Activated CD8-positive, alpha-beta memory T cell treated with anti-CD3 and anti-CD28 coated beads for 24 hours (primary cell): ENCODE results near the gene SLC7A11.
"Not testable (repeated sequence)": the region's sequence is repeated elsewhere in the genome, so short reads cannot be mapped to it uniquely, and the experiment has no call there.

Source experiments
- DNase-seq: peaks from one replicate; pipeline ENCODE4 v3.0.0-alpha.2; 2020

SLC7A11 gene

DNA sequence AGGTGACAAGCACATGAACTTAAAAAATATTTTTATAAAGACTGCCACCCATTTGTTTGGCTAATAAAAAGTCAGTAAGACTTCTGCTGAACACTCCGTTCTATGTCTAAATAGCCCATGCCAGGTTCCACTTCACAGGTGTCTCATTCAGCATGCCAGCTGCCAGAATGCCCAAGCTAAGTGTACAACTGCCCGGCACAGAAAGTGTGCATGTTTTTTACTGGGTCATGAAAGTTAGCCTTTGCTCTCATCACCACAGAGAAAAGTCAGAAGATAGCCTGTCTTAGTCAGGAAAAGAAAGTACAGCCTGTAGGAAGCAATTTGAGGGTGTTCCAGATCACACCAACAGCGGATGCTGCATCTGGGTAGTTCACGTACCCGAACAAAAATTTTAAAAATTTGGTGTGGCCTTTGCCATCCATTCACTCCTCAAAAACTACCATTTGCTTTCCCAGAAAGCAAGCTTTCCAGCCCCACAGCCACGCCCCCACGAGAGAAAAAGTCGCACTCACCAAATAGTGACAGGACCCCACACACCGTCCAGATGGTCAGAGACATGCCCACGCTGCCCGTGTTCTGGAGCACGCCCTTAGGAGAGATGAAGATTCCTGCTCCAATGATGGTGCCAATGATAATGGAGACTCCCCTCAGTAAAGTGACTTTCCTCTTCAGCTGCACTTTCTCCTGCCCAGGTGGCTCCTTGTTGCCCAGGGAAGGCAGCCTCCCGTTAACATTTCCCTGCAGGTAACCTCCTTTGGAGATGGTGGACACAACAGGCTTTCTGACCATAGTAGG, 671 bp downstream of the SLC7A11 start:
- peak; percentile 57 for DNase-seq

DNA sequence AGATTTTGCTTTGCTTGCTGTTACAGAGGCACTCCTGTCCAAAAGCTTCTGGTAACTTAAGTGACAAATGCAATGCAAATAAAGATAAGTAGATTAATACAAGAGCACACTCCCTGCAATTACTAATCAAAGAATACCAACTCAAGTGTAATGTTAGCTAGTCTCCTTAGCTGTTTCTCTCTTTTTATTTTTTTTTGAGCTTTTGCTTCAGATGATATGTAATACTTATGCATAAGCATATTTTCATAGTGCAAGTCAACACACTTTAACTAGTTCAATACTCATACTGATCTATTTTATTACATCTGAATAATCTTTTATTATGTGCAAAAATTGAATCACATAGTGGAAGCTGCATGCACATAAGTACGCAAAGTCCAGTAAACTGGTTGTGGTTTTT, 2.7 kb downstream of the SLC7A11 start:
- DNase-seq, result no peak

DNA sequence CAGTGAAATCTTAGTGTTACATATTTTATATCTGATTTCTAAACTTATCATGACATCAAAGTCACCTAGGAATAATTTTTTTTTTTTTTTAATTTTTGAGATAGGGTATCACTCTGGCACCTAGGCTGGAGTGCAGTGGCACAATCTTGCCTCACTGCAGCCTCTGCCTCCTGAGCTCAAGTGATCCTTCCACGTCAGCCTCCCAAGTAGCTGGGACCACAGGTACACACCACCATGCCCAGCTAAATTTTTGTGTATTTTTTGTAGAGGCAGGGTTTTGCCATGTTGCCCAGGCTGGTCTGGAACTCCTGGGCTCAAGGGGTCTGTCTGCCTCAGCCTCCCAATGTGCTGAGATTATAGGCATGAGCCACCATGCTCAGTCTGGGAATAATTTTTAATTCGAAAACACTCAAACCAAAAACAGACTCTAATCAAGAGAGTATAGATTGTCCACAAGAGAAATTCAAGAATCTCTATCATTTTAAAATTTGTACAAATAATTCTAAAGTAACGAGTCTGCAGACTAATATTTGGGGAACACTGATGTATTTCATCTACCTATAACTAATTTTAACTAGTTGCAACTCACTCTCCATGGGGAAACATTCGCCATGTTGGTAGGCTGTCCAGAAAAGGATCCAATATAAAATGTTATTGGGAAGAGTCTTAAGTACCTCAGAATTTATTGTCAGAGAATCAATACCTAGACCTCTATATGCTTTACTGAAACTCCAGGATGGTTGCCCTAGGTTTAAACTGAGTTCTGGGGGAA, 3.4 kb downstream of the SLC7A11 start:
- DNase-seq, result no peak

DNA sequence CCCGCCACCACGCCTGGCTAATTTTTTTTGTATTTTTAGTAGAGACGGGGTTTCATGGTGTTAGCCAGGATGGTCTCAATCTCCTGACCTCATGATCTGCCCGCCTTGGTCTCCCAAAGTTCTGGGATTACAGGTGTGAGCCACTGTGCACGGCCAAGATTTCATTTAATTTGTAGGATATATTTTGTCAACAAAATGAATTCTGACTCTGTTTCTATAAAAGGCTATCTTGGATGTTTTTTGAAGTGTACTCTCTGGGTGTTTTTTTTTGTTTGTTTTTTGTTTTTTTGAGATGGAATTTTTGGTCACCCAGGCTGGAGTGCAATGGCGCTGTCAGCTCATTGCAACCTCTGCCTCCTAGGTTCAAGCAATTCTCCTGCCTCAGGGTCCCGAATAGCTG, 5.0 kb downstream of the SLC7A11 start:
- not testable (repeated sequence) for DNase-seq

DNA sequence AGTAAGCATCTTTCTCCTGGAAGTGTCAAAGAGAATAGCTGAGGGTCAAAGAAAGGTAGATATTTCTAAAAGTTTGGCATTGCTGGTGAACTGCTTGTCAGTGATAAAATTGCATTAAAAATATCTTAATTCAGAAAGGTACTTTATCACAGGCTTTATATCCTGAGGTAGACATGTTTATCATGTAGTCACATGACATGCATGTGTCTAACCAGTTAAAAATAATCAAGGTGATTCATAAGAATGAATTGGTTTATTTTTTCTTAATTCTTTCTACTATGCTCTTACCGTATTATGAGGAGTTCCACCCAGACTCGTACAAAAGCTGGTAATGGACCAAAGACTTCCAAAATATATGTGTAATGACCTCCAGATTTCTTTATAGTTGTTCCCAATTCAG, 6.1 kb downstream of the SLC7A11 start:
- DNase-seq, result no peak

DNA sequence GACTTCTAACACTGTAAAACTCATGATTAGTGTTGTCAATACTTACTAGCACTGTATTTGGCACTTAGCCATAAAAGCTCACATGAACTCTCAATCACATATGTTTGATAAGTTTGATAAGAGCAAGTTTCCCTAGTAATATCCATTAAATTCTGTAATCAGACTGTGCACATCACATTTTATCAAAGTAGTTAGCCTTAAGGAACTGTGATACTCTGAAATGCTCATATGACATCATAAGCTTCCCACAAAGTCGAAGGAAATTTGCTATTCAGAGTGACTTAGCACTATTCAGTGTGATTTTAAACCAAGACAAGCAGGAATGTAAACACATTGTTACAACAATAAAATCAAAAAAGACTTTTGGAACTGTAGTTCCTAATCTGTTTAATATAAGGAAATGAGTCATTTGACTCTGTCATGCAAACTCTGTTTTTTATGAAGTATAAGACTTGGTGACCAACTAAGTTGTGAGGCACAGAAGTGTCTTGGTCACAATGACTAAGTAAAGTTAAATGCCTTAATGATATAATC, 6.7 kb downstream of the SLC7A11 start:
- no peak for DNase-seq

DNA sequence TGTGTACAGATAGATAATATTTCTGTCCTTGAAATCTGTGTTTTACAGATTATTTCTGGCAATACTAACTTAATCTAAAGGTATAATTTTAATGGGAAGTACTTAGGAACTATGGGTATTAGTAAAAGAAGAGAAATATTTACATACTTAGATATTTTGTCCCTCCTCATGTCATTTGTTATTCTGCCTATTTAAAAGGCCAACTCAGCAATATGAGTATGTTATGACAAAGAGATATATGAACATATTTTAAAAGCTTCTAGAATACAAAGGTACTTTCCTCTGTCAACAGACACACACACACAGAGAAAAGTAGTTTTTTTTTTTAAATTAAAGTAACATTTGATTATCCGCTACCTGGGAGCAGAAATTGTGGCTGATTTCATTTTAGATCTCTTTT, 7.9 kb downstream of the SLC7A11 start:
- no peak for DNase-seq

DNA sequence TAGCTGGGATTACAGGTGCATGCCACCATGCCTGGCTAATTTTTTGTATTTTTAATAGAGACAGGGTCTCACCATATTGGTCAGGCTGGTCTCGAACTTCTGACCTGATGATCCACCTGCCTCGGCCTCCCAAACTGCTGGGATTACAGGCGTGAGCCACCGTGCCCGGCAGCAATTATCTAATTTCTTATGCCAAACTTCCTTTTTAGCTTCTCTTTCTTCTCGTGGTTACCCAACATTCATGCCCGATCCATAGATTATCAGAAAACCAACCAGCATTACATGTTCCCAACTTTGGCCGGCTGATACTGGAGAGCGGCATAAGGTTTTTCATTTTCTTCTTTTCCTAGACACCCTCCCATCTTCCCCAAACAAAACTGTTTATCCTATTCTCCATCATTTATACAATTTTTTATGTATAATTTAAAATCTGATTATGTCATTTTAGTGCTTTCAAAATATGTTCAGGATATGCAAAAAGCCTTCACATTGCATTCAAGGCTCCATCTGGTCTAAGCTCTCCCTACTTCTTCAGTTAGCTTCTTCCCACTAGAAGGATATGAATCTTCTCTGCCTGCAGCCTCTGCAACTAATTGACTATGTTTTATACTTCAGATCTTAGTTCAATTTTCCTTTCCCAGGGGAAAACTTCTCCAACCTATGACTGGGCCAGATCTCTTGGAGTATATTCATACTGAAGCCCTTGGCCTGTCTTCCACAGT, 8.7 kb downstream of the SLC7A11 start:
- DNase-seq, result no peak

DNA sequence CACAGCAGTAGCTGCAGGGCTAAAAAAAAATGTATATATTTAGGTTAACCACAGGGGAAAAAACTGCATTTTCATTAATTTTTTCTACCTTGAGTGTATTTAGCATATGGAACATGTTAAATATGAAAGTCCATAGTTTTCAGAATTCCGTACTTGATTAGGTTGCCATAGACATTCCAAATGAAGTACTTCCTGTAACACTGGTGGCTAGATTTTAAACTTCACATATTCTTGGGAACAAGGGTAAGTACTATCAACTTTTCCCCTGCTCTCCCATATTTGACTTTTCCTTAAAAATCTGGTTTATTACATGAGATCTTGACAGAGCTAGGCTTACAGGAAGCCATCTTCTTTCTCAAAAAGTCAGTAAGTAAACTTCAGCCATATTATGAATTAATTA, 9.8 kb downstream of the SLC7A11 start:
- DNase-seq, result no peak

DNA sequence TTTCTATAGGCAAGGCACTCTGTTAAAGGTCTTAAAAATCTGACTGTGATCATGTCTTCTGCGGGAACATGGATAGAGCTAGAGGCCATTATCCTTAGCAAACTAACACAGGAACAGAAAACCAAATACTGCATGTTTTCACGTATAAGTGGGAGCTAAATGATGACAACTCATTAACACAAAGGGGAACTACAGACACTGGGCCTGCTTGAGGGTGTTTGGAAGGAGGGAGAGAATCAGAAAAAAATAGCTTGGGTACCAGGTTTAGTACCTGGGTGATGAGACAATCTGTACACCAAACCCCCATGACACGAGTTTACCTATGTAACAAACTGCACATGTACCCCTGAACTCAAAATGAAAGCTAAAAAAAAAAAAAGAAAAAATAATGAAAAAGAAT, 12.1 kb downstream of the SLC7A11 start:
- DNase-seq, result no peak

DNA sequence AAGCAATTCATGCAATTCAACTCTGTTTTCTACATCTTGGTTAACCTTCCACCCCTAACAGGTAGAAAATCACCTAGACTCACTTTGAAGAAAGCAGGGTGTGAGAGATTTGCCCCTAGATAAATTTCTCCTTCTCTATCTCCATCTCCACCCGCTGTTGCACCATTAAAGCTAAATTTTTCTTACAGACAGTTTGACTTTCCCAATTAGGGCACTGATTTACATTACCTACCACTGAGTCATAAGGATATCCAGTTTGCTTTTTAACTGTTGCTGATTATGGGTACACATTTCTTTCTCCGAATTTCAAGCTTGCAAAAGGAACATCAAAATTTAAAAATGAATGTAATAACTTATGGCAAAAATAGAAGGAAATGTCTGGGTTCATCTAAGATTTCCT, 13.0 kb downstream of the SLC7A11 start:
- no peak for DNase-seq

DNA sequence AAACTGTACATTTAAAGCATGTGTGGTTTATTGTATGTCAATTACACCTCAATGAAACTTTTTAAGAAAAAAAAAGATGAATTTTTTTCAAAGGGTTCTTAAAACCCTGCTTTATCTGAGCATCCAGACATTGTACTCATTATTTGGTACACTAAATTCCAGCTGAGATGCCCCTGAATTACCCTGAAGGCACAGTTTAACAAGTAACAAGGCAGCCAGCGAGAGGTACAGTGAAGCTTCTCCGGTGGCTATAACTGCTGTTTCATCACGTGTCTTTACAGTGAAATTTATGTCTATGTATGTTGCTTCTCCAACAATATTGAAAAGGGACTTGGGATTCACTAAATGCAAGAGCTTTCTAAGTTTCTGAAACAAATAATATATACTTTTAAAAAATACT, 15.8 kb downstream of the SLC7A11 start:
- no peak for DNase-seq

DNA sequence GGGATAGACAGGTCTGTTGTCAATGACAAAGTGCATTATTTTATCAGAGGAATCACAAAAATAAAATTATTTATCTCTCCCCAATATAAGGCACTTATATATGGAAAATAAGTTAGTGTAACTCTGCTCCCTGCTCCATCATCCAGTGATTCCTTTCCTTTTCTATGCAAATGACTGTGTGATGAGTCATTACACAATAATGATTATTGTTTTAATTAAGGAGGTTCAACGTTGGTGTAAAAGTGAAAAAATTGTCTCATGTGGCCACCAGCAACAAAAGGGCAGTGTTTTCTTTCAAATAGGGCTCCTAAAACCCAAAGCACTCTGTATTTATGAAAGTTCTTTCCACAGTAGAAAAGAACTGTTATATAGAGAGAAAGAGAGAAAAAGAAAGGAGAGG, 16.7 kb downstream of the SLC7A11 start:
- no peak for DNase-seq

DNA sequence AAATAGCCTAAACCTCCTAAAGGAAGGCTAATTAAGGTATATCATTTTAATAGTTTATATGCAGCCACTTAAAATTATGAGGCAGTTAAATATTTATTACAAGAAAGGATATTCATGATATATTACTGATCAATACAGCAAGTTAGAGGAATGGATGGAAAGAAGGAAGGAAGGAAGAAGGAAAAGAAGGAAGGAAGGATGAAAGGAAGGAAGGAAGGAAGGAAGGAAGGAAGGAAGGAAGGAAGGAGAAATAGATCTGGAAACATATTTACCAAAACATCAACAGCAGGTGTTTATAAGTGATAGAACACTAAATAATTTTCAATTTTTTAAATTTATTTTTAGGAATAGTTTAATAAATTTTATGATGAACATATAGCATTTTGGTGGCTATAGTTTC, 17.5 kb downstream of the SLC7A11 start:
- DNase-seq, result no peak

DNA sequence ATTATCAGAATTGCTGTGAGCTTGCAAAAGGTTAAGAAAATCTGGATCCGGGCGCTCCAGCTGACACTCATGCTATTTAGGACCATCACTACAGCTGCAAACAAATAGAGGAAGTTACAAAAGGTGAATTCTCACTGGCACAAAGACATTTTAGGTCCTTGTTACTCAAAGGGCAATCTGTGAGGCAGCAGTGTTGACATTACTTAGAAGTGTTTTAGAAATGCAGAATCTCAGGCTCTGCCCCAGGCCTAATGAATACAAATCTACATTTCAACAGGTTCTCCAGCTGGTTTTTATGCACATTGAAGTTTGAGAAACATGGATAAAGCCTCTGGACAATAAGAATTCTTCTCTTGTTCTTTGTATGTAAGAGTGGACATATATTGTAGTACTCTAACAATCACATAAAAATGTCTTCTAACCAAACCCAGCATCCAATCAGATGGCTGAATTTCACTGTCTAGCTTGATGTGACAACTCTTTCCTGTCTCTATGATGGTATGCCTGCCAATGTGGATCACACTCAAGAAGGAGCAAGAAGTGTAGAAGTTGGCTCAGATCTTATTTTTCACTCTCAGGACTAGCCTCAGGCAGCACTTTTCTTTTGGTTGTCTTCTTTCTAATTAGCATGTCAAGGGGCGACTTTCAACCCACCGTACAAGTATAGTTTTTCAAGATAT, 18.8 kb downstream of the SLC7A11 start:
- no peak for DNase-seq

DNA sequence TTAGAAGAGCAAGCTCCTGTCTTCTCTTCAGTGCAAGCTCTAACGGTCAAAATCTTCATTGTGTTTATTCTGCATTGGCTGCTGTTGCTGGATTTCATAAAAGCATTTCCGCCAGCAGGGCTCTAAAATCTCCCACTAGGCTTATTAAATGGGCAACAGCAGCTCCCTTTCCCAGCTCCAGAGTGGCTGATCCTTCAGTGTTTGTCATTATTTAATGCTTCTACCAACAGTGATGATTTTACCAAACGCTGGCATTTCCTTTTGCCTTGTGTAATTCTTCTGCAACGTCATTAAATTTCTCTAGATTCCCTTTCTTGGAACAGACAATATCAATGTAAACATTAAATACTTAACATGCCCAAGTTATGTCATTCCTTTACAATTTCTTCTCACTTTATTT, 20.1 kb downstream of the SLC7A11 start:
- DNase-seq, result no peak

DNA sequence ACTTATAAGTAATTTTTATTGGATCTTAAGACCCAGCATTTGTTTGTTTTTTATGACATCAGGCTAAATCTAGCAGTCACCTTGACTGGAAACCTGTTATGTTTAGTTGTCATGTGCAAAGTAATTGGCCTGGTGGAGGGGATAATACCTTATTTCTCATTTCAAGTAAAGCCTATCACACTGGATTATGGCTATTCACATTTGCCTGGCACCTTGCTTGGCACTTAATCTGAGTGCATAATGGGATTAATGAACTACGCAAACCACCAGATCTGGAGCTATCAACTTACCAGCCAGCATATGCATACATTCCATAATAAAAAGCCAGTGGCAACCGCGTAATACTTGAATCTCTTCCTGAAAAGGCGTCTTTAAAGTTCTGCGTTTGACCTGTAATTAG, 23.2 kb downstream of the SLC7A11 start:
- DNase-seq, result no peak

DNA sequence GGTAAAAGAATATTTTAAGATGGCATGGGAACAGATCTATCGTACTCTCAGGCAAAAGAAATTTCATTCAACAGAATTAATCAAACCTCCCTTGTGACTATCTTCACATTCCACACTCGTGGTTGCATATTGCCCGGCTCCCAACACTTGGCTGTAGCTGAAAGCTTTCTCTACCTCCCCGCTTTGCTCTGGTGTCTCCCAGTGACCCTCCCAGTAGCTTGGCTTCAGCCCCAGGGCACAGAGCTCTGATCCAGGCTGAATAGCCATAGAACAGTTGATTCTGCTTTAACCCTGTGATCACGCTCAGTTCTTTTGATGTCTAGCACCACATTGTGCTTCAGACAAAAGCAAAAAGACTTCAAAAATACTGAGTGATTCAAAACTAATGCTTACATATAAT, 24.6 kb downstream of the SLC7A11 start:
- DNase-seq, result no peak

DNA sequence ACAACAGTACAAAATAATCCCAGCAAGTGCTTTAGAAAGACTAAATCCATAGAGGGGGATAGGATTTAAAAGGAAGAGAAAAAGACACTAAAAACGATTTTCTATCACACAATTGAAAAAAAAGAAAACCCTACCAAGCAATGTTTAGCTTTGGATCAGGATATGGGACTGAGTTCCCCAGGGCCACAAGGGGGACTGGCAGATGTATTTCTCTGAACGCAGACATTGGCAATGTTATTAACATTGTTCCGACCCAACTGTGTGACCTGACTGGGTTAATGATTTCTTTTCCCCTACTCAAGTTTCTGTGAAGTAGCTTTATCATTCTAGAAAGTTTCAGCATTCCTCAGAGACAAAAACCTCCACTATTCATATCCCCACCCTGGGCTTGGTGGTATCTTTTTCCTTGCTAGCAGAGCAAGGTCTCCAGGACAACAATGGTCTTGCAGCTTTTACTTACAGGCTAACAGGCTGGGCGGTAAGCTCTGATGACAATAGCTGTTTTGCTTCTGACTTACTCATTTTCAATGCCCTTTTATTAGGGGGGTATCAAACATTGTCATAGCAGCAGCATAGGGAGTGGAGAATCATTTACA, 25.8 kb downstream of the SLC7A11 start:
- no peak for DNase-seq

DNA sequence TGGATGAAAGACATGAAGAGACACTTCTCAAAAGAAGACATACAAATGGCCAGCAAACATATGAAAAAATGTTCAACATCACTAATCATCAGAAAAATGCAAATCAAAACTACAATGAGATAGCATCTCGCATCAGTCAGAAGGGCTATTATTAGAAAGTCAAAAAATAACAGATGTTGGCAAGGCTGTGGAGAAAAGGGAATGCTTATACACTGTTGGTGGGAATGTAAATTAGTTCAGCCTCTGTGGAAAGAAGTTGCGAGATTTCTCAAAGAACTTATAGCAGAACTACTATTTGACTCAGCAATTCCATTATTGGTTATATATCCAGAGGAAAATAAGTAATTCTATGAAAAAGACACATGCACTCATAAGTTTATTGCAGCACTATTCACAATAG, 31.6 kb downstream of the SLC7A11 start:
- not testable (repeated sequence) for DNase-seq

DNA sequence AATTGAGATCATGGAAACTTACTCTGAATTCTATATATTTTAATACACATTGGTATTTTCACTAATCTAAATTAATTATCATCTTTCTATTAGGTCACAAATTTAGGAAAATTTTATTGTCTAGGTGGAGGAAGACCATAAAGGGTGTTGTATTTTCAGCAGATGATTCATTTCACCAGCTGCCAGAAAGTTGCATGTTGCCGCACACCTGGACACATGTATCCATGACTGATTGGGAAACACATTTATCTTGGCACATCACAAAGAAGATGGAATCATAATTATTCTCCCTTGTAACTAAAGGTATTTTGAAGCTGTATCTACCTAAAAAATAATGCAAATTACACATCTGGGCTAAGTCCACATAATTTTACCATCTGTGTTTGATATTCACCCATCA, 33.1 kb downstream of the SLC7A11 start:
- no peak for DNase-seq

DNA sequence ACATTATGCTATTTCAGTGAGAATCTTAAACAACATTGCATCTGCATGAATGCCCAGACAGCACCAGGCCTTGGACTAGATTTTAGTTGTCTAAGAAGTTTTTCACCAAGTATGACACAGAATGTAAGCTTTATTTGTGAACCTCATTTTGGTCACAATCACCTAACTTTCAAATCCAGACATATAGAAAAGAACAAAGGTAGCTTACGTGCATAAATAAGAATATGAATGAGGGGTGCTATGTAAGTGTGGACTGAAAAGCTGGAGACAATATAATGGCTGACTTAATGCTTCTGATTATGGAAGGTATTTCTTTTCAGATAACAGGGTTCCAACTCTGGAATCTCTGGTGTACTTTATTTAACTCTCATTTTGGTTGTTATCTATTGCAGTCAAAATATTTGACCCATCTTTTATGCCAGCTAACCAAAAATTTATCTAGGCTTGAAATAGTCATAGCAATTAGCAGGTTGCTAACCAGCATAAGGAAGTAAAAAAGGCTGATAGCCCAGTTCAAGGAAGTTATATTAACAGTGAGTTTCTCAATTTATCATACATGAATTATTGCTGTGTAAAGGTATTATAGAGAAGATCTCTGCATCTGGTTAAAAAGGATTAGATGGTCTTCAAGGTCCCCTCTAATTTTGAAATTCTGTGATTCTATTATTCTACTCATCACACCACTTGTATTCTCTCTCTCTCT, 36.5 kb downstream of the SLC7A11 start:
- DNase-seq, result no peak
